NCI-H748 (cell line): ENCODE measurements around the gene SURF4.
"Not testable (repeated sequence)": the region's sequence is repeated elsewhere in the genome, so short reads cannot be mapped to it uniquely, and the experiment has no call there.

ENCODE experiments used
- DNase-seq: peaks from one replicate; lab custom pipeline; 2025; ENCODE audit not compliant: unreplicated experiment; lab: John Stamatoyannopoulos, UW

The SURF4 gene

GRCh38 chr9:133335924-133336811 lies 39.7 kb downstream of the SURF4 start, which contains the start of gene SURF6:
Gene SURF6 (minus strand): TSS chr9:133336188. CDS start chr9:133336132, 56 bp downstream.
- DNase-seq: peak; percentile 95

DNA sequence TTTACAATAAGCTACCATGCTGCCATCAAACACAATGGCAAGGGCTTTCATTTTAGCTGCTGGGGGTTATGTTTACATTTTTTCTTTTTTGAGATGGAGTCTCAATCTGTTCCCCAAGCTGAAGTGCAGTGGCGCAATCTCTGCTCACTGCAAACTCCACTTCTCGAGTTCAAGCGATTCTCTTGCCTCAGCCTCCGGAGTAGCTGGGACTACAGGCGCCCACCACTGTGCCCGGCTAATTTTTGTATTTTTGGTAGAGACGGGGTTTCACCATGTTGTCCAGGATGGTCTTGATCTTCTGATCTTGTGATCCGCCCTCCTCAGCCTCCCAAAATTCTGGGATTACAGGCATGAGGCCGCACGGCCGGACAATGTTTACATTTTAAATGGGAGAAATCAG lies 41.0 kb downstream of the SURF4 start:
- DNase-seq: not testable (repeated sequence)

GRCh38 chr9:133334161-133334560 lies 41.7 kb downstream of the SURF4 start:
- no peak for DNase-seq

- no peak for DNase-seq
These were observed 42.3 kb downstream of the SURF4 start for GRCh38 chr9:133333566-133333965.

DNA sequence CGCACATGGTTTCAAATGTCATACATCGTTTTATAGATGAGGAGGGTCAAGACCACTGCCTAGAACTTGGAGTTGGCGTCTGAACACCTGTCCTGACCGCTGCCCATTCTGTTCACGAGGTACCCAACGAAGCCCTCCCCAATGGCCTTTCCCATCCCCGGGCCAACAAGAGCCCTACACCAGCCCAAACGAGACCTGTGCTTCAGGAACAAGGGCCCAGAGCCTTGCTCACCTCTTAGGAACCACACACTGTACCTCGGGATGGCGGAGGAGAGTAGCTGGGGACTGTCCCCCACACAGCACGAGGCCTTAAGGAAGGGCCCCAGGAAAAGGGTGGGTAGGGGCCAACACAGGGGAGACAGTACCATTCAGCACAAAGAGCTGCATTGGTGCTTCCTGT lies 42.8 kb downstream of the SURF4 start:
- no peak for DNase-seq

DNA sequence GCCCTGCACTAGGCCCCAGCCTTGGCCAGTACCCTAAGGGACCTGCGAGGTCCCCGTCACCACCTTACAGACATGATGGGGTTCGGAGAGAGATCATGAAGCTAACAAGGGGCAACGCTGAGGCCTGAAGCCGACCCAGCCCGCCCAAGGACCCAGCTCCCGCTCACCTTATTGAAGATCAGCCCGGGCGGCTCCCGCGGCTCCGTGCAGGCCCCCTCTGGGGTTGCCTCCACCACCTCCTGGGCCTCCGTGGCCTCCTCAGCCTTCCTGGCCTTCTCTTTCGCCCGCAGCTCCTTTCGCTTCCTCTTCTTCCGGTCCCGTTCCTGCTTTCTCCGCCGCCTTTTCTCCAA lies 43.5 kb downstream of the SURF4 start:
- no peak for DNase-seq

GRCh38 chr9:133331641-133332380 lies 44.0 kb downstream of the SURF4 start:
- no peak for DNase-seq

GRCh38 chr9:133331221-133331620 lies 44.6 kb downstream of the SURF4 start:
- DNase-seq: no peak

GRCh38 chr9:133329306-133330156 lies 46.3 kb downstream of the SURF4 start:
- DNase-seq: peak; percentile 32

DNA sequence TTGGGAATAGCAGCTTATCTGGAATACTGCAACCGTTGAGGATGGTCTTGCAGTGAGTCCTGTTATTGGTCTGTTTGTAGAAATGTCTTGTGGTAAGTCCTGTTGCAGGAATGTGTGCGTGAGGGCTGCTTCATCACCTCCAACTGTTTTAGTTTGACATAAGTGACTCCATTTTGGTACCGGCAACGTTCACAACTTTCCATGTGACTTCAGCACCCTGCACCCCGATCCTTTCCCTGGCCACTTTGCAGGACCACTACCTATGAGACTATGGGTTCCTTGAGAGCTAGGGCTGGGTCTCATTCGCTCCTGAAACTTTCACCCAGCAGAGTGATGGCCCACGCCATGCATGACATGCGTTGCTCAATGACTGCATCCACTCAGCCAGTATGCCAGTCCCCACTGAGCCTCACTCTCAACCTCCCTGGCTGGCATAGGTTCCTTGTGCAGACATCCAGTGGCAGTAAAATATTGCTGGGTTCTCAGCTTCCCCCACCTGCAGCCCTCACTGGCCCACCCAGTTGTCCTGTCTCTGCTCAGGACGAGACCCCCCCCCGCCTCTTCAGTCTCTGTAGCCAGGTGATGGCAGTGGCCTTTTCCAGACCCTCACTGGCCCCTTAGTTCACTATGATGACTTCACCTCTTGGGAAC lies 47.9 kb downstream of the SURF4 start:
- no peak for DNase-seq

GRCh38 chr9:133327021-133327420 lies 48.8 kb downstream of the SURF4 start:
- not testable (repeated sequence) for DNase-seq

GRCh38 chr9:133323991-133324703 lies 51.7 kb downstream of the SURF4 start:
- no peak for DNase-seq

- DNase-seq: no peak
These were observed 52.6 kb downstream of the SURF4 start for GRCh38 chr9:133323211-133323610.

GRCh38 chr9:133322701-133323100 lies 53.2 kb downstream of the SURF4 start:
- no peak for DNase-seq

- no peak for DNase-seq
These were observed 54.4 kb downstream of the SURF4 start for GRCh38 chr9:133321411-133321935.

GRCh38 chr9:133320421-133320881 lies 55.4 kb downstream of the SURF4 start:
- DNase-seq: no peak

GRCh38 chr9:133317551-133317950 lies 58.3 kb downstream of the SURF4 start:
- not testable (repeated sequence) for DNase-seq

DNA sequence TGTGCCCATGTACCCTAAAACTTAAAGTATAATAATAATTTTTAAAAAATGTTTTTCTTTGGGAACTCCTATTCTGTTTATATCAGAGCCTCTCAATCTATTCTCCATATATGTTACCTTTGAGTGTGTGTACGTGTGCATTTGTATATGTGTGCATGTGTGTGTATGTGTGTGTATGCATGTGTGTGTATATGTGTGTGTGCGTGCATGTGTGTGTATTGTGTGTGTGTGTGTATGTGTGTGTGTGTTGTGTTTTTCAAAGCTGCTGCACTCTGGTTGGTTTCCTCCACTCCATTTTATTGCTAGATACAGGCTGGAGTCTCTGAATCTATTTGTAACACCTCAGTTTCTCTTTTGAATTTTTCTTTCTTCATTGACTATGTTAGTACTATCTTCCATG lies 59.9 kb downstream of the SURF4 start:
- no peak for DNase-seq
